GM18861 (cell line): Measurements from ENCODE around the gene OOSP4A.
"Not testable (repeated sequence)": the region's sequence is repeated elsewhere in the genome, so short reads cannot be mapped to it uniquely, and the experiment has no call there.

Experiments
- ATAC-seq: cut with Tn5 transposase; IDR thresholded peaks from one replicate; pipeline ENCODE4 v1.9.1; 2021; ENCODE audit not compliant: unreplicated experiment

Gene OOSP4A

GRCh38 chr11:59973097-59973496, 9.3 kb downstream of the OOSP4A start:
- ATAC-seq, result no peak

- ATAC-seq, result no peak
Measured at GRCh38 chr11:59981106-59981770, 17.4 kb downstream of the OOSP4A start.

- ATAC-seq, result not testable (repeated sequence)
Measured at GRCh38 chr11:59982037-59982436, 18.2 kb downstream of the OOSP4A start.

- no peak for ATAC-seq
Measured at GRCh38 chr11:59983212-59983611, 19.4 kb downstream of the OOSP4A start.

- ATAC-seq, result no peak
Measured at GRCh38 chr11:59984368-59984767, 20.5 kb downstream of the OOSP4A start.

GRCh38 chr11:59990421-59990820, 26.6 kb downstream of the OOSP4A start:
- ATAC-seq, result no peak

GRCh38 chr11:59992425-59992824, 28.6 kb downstream of the OOSP4A start:
- no peak for ATAC-seq

GRCh38 chr11:59997800-59998199, 34.0 kb downstream of the OOSP4A start:
- ATAC-seq, result no peak

GRCh38 chr11:59999691-60000090, 35.9 kb downstream of the OOSP4A start:
- ATAC-seq, result no peak

GRCh38 chr11:60003729-60004128, 39.9 kb downstream of the OOSP4A start:
- no peak for ATAC-seq

GRCh38 chr11:60005360-60005759, 41.5 kb downstream of the OOSP4A start:
- no peak for ATAC-seq

- ATAC-seq, result no peak
Measured at GRCh38 chr11:60016881-60017280, 53.0 kb downstream of the OOSP4A start, which contains the start of gene OOSP4B. TSS of gene OOSP4B (plus strand) at chr11:60017181.

- ATAC-seq, result no peak
Measured at GRCh38 chr11:60018058-60018457, 54.2 kb downstream of the OOSP4A start.
